Panc1 (cell line): ENCODE results near the gene CEP250.

Experiments
- POLR2AphosphoS5 ChIP-seq: IDR thresholded peaks from 2 replicates; pipeline ENCODE4 v1.6.1; 2012; ENCODE audit warnings: mild to moderate bottlenecking, low read depth, low read length, moderate library complexity
- REST ChIP-seq, 2 experiments: IDR thresholded peaks; 2 replicates each; pipeline ENCODE4 v1.6.1; 2011 to 2012; ENCODE audit warnings: low read depth in 2 of 2, control low read depth in 1 of 2, low read length in 1 of 2, mild to moderate bottlenecking in 1 of 2, moderate library complexity in 1 of 2; ENCODE audit not compliant: insufficient read depth in 1 of 2
- SIN3A ChIP-seq: IDR thresholded peaks from 2 replicates; pipeline ENCODE4 v1.6.1; 2012; ENCODE audit warnings: low read depth, mild to moderate bottlenecking, low read length, moderate library complexity, borderline replicate concordance; ENCODE audit not compliant: insufficient read depth
- TCF7L2 ChIP-seq: IDR thresholded peaks from 2 replicates; pipeline ENCODE4 v1.6.1; 2011; ENCODE audit warnings: mild to moderate bottlenecking, low read depth, low read length, inconsistent platforms
- TF ChIP-seq, protein P1 (sequence below): fragments of 450-650 bp; IDR thresholded peaks from 2 replicates; pipeline ENCODE4 v1.5.1; 2017; ENCODE audit warnings: mild to moderate bottlenecking

DNA sequence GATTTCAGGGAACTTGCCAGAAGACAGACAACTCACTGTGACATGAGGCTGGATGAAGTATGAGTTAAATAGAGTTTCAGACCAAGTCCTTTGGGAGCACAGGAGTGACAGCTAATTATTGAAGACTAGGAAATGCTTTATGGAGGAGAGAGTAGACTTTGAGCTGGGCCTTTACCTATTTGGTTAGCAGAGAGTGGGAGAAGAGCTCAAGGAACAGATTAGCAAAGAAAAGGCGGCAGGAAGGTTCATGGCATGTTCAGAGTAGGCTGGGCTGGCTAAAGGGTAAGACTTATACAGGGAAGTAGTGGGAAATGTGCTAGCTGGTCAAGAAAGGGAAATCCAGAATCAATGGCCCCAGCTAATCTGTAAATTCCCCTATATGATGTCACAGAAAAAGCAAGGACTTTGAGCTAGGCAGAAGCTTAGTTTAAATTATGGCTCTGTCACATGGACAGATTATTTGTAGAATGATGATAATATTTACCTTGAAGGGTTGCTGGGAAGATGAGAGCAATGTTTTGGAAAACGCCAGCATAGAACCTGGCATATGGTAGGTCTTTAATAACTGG lies 19.0 kb downstream of the CEP250 start:
- TF ChIP-seq, protein P1, sequence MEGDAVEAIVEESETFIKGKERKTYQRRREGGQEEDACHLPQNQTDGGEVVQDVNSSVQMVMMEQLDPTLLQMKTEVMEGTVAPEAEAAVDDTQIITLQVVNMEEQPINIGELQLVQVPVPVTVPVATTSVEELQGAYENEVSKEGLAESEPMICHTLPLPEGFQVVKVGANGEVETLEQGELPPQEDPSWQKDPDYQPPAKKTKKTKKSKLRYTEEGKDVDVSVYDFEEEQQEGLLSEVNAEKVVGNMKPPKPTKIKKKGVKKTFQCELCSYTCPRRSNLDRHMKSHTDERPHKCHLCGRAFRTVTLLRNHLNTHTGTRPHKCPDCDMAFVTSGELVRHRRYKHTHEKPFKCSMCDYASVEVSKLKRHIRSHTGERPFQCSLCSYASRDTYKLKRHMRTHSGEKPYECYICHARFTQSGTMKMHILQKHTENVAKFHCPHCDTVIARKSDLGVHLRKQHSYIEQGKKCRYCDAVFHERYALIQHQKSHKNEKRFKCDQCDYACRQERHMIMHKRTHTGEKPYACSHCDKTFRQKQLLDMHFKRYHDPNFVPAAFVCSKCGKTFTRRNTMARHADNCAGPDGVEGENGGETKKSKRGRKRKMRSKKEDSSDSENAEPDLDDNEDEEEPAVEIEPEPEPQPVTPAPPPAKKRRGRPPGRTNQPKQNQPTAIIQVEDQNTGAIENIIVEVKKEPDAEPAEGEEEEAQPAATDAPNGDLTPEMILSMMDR: no peak
- TF ChIP-seq SIN3A: no peak
- TF ChIP-seq TCF7L2: no peak
- no peak for TF ChIP-seq REST (IDR thresholded peaks at IDR 0.05; ENCODE audit: insufficient read depth in 1 of 2, low read depth in 2 of 2, low read length in 1 of 2)
- TF ChIP-seq POLR2AphosphoS5: no peak
